Right kidney (tissue), 1 donor: ENCODE measurements around the gene ARF1.

Source experiments
- DNase-seq: peaks from one replicate; pipeline ENCODE4 v3.0.0-alpha.2; 2016

The ARF1 gene

GRCh38 chr1:228068359-228068758, 14.1 kb upstream of the ARF1 start:
- DNase-seq = no peak

- no peak for DNase-seq
Observed at GRCh38 chr1:228070173-228070572, 12.3 kb upstream of the ARF1 start.

GRCh38 chr1:228070851-228071250, 11.7 kb upstream of the ARF1 start:
- DNase-seq = no peak

- DNase-seq = no peak
Observed at GRCh38 chr1:228071839-228072657, 10.5 kb upstream of the ARF1 start.

GRCh38 chr1:228072658-228073043, 9.9 kb upstream of the ARF1 start:
- no peak for DNase-seq

- DNase-seq = no peak
Observed at GRCh38 chr1:228073061-228073856, 9.2 kb upstream of the ARF1 start.

- DNase-seq = peak; percentile 60
Observed at GRCh38 chr1:228073857-228074545, 8.5 kb upstream of the ARF1 start.

GRCh38 chr1:228074954-228075730, 7.4 kb upstream of the ARF1 start:
- DNase-seq = no peak

- DNase-seq = no peak
Observed at GRCh38 chr1:228075801-228076271, 6.7 kb upstream of the ARF1 start.

- DNase-seq = no peak
Observed at GRCh38 chr1:228076796-228077430, 5.6 kb upstream of the ARF1 start.

- no peak for DNase-seq
Observed at GRCh38 chr1:228077565-228078330, 4.8 kb upstream of the ARF1 start.

- no peak for DNase-seq
Observed at GRCh38 chr1:228079013-228079412, 3.5 kb upstream of the ARF1 start.

- DNase-seq = no peak
Observed at GRCh38 chr1:228079601-228080263, 2.8 kb upstream of the ARF1 start.

GRCh38 chr1:228081144-228081543, 1.4 kb upstream of the ARF1 start:
- DNase-seq = no peak

GRCh38 chr1:228081578-228082213, 812 bp upstream of the ARF1 start:
- peak; percentile 50 for DNase-seq

- DNase-seq = peak; percentile 68
Observed at GRCh38 chr1:228082918-228083870, 686 bp downstream of the ARF1 start.

GRCh38 chr1:228083871-228084278, 1.4 kb downstream of the ARF1 start:
- no peak for DNase-seq

- DNase-seq = no peak
Observed at GRCh38 chr1:228084325-228084724, 1.8 kb downstream of the ARF1 start.
